Measurements from ENCODE around the gene MTHFD2L.

Gene MTHFD2L

GRCh38 chr4:74111990-74112389, 45.9 kb upstream of the MTHFD2L start:
- peak overlapping the region in 3 of 11 experiments; percentile 33 to 51 (median 42); a peak in 4 of 22 replicates for H3K9ac ChIP-seq
- no peak for TF ChIP-seq Cebpa-rat (IDR thresholded peaks at IDR 0.05)
- H3K4me3 ChIP-seq: no peak overlapping the region
- H3K9me3 ChIP-seq (replicated peaks in 1 of 11): 0 out of 22 replicates have a peak, but pooled peaks cover 0 to 2% (median 0%) of the 10 kb centered on the region in 11 experiments
- H3K27ac ChIP-seq: peak overlapping the region in 4 of 11 experiments; percentile 31 to 80 (median 72); a peak in 7 of 22 replicates
- H3K36me3 ChIP-seq: no peaks in the 10 kb centered on the region
- H3K27me3 ChIP-seq: no peaks in the 10 kb centered on the region
- peaks cover 0 to 67% (median 0%) of the 10 kb centered on the region in 10 experiments; a peak in 8 of 20 replicates for H3K4me1 ChIP-seq
- H3K4me2 ChIP-seq: peak overlapping the region in 3 of 11 experiments; percentile 62 to 63 (median 62); a peak in 6 of 22 replicates
- no peaks in the 10 kb centered on the region for H4K20me1 ChIP-seq

- peaks cover 0 to 73% (median 0%) of the 10 kb centered on the region in 10 experiments; a peak in 8 of 20 replicates for H3K4me1 ChIP-seq
- no peak overlapping the region for H3K4me3 ChIP-seq
- no peaks in the 10 kb centered on the region for H3K9me3 ChIP-seq (replicated peaks in 1 of 11)
- peak overlapping the region in 4 of 11 experiments; percentile 2 to 80 (median 72); a peak in 6 of 22 replicates for H3K27ac ChIP-seq
- peak overlapping the region in 1 of 11 experiments; percentile 51; a peak in 1 of 22 replicates for H3K9ac ChIP-seq
- no peaks in the 10 kb centered on the region for H3K27me3 ChIP-seq
- H4K20me1 ChIP-seq: no peaks in the 10 kb centered on the region
- H3K36me3 ChIP-seq: no peaks in the 10 kb centered on the region
- H3K4me2 ChIP-seq: peak overlapping the region in 3 of 11 experiments; percentile 62 to 63 (median 62); a peak in 6 of 22 replicates
- TF ChIP-seq Cebpa-rat (IDR thresholded peaks at IDR 0.05): no peak
These were observed 45.4 kb upstream of the MTHFD2L start for GRCh38 chr4:74112399-74113105.

- Histone ChIP-seq H3K4me1 (peaks cover 0 to 61% (median 0%) of the 10 kb centered on the region in 10 experiments; a peak in 8 of 20 replicates), H3K9ac (no peak overlapping the region), H3K27me3 (no peaks in the 10 kb centered on the region), H3K4me3 (no peak overlapping the region), H3K27ac (no peak overlapping the region), H3K4me2 (no peak overlapping the region), H3K36me3 (no peaks in the 10 kb centered on the region), H4K20me1 (no peaks in the 10 kb centered on the region), H3K9me3 (replicated peaks in 1 of 11) (peaks cover 0 to 10% (median 8%) of the 10 kb centered on the region in 11 experiments; a peak in 10 of 22 replicates)
- TF ChIP-seq Cebpa-rat (IDR thresholded peaks at IDR 0.05): no peak
These were observed 43.7 kb upstream of the MTHFD2L start for GRCh38 chr4:74114234-74114633.

GRCh38 chr4:74117024-74117534, 40.8 kb upstream of the MTHFD2L start:
- H3K4me3 ChIP-seq: no peak overlapping the region
- H3K27ac ChIP-seq: peak overlapping the region in 3 of 11 experiments; percentile 13 to 54 (median 47); a peak in 5 of 22 replicates
- no peaks in the 10 kb centered on the region for H3K27me3 ChIP-seq
- peaks cover 4 to 24% (median 13%) of the 10 kb centered on the region in 11 experiments; a peak in 20 of 22 replicates for H3K9me3 ChIP-seq (replicated peaks in 1 of 11)
- H3K36me3 ChIP-seq: peaks cover 0 to under 1% (median 0%) of the 10 kb centered on the region in 11 experiments; a peak in 1 of 22 replicates
- H3K4me2 ChIP-seq: peak overlapping the region in 2 of 11 experiments; percentile 4 to 33; a peak in 4 of 22 replicates
- no peak for TF ChIP-seq Cebpa-rat (IDR thresholded peaks at IDR 0.05)
- H3K4me1 ChIP-seq: peaks cover 0 to 32% (median 0%) of the 10 kb centered on the region in 10 experiments; a peak in 6 of 20 replicates
- peak overlapping the region in 1 of 11 experiments; percentile 28; a peak in 1 of 22 replicates for H3K9ac ChIP-seq
- no peaks in the 10 kb centered on the region for H4K20me1 ChIP-seq

- Histone ChIP-seq H3K4me1 (peaks cover 4 to 28% (median 6%) of the 10 kb centered on the region in 10 experiments; a peak in 14 of 20 replicates), H3K36me3 (peaks cover 0 to 3% (median 0%) of the 10 kb centered on the region in 11 experiments; a peak in 1 of 22 replicates), H3K27me3 (no peaks in the 10 kb centered on the region), H4K20me1 (no peaks in the 10 kb centered on the region), H3K9me3 (replicated peaks in 1 of 11) (peaks cover 4 to 29% (median 15%) of the 10 kb centered on the region in 11 experiments; a peak in 21 of 22 replicates), H3K9ac (no peak overlapping the region), H3K27ac (no peak overlapping the region), H3K4me3 (no peak overlapping the region), H3K4me2 (no peak overlapping the region)
- TF ChIP-seq Cebpa-rat (IDR thresholded peaks at IDR 0.05): no peak
These were observed 39.1 kb upstream of the MTHFD2L start for GRCh38 chr4:74118600-74119338.

GRCh38 chr4:74120086-74120485, 37.8 kb upstream of the MTHFD2L start:
- Histone ChIP-seq H3K27ac (no peak overlapping the region), H3K4me2 (no peak overlapping the region), H3K36me3 (peaks cover 0 to 3% (median 0%) of the 10 kb centered on the region in 11 experiments; a peak in 1 of 22 replicates), H3K9ac (no peak overlapping the region), H3K4me1 (peaks cover 4 to 27% (median 6%) of the 10 kb centered on the region in 10 experiments; a peak in 14 of 20 replicates), H4K20me1 (no peaks in the 10 kb centered on the region), H3K9me3 (replicated peaks in 1 of 11) (peaks cover 4 to 29% (median 15%) of the 10 kb centered on the region in 11 experiments; a peak in 21 of 22 replicates), H3K27me3 (no peaks in the 10 kb centered on the region), H3K4me3 (no peak overlapping the region)
- no peak for TF ChIP-seq Cebpa-rat (IDR thresholded peaks at IDR 0.05)

- H3K9ac ChIP-seq: no peak overlapping the region
- H4K20me1 ChIP-seq: no peaks in the 10 kb centered on the region
- no peak overlapping the region for H3K4me2 ChIP-seq
- no peak for TF ChIP-seq Cebpa-rat (IDR thresholded peaks at IDR 0.05)
- H3K9me3 ChIP-seq (replicated peaks in 1 of 11): peaks cover 4 to 32% (median 15%) of the 10 kb centered on the region in 11 experiments; a peak in 21 of 22 replicates
- peaks cover 4 to 20% (median 6%) of the 10 kb centered on the region in 10 experiments; a peak in 14 of 20 replicates for H3K4me1 ChIP-seq
- no peaks in the 10 kb centered on the region for H3K27me3 ChIP-seq
- H3K36me3 ChIP-seq: peaks cover 0 to 3% (median 0%) of the 10 kb centered on the region in 11 experiments; a peak in 1 of 22 replicates
- H3K4me3 ChIP-seq: no peak overlapping the region
- H3K27ac ChIP-seq: no peak overlapping the region; a peak in 2 of 22 replicates
These were observed 36.0 kb upstream of the MTHFD2L start for GRCh38 chr4:74121643-74122579.
